Right ventricle myocardium superior (tissue), 1 donor: ENCODE data around the gene YAP1. TPM values are rescaled to one million over a fixed set of nuclear protein-coding genes. Genes with fewer than 3 reads are reported as not detected.
"Not testable (repeated sequence)": the region's sequence is repeated elsewhere in the genome, so short reads cannot be mapped to it uniquely, and the experiment has no call there.

Experiments used
- ATAC-seq: fragments of 200-7000 bp; cut with Tn5 transposase; one replicate; pipeline ENCODE4 v1.9.1; 2020; ENCODE audit warnings: mild to moderate bottlenecking; ENCODE audit not compliant: poor library complexity
- DNase-seq: peaks from one replicate; pipeline ENCODE4 v3.0.0-alpha.2; 2020
- intact Hi-C: fragments of 100-400 bp; cut with DNase I; formaldehyde crosslinking; loops from one replicate; pipeline ENCODE4 v1.11.2; 2022
- total RNA-seq: library from RNA; stranded (reverse); fragmentation: NEBNext Ultra II Directional; extraction: Animal tissue kit (Norgen Biotek cat#: 25700); gene quantifications from one replicate; pipeline ENCODE4 v1.2.1, GENCODE V29; 2021
- donor health status: DM: no; HTN: yes; CAD: no; lungs with severe emphysema.

The YAP1 gene
- total RNA-seq, 1 donor from 2014 or later = 73.8 TPM

DNA sequence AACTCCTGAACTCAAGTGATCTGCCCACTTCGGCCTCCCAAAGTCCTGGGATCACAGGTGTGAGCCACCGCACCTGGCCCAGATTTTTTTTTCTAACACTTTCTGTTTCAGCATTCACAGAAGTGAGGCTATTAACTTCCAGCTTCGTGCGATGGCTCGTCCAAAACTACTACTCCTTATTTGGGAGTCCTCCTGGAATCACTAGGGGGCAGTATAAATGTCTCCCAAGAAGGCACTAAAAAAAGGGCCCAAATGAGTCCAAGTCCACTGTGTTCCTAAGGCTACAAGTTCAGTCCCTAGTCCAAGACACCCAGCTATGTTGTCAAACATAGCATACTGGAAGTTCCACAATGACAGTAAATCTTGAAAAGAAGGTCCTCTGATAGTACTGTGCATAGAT is 143.8 kb downstream of the YAP1 start:
- ATAC-seq (no peak), DNase-seq (no peak)
- intact Hi-C loops = no loop called here

GRCh38 chr11:102256251-102256650 is 146.0 kb downstream of the YAP1 start:
- intact Hi-C loops = no loop called here
- DNase-seq (no peak), ATAC-seq (no peak)

- DNase-seq (no peak), ATAC-seq (no peak)
- intact Hi-C loops = no loop called here
Observed at GRCh38 chr11:102260241-102260640, 150.0 kb downstream of the YAP1 start.

GRCh38 chr11:102263379-102264003 is 153.2 kb downstream of the YAP1 start:
- DNase-seq (no peak), ATAC-seq (no peak)
- intact Hi-C loops = no loop called here

DNA sequence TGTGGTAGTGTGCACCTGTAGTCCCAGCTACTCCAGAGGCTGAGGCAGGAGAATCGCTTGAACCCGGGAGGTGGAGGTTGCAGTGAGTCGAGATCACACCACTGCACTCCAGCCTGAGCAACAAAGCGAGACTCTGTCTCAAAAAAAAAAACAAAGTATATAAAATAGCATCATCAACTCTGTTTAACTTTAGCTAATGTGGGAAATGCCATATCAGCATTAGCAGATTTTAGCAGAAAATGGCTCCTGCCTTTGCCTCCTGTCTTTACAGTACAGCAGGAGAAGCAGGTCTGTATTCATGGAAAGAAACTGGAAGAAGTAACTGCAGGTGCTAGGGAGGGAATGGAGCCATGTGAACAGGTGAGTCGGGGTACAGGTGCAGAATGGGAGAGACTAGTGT is 154.5 kb downstream of the YAP1 start:
- DNase-seq, intact Hi-C loops, ATAC-seq: not testable (repeated sequence)

DNA sequence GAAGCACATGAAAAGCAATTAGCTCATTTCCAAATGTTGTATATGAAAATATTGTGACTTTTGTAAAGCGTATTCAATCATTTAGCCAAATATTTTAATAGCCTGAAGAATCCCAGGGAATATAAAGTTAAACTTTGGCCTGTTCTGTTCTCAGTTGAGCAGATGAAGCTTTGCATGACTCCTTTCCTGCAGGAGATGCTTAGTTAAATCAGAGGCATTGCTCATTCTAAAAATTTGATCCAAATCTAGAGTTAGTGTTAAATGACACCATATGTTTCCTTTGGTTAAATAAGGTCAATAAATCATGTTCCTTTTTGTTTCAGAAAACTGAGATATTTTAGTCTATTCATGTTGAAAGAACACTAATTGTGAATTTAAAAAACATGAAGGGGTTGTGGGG is 155.9 kb downstream of the YAP1 start:
- no peak for DNase-seq
- intact Hi-C loops = no loop called here
- ATAC-seq = no peak

- no peak for DNase-seq
- intact Hi-C loops = no loop called here
- ATAC-seq = no peak
Observed at GRCh38 chr11:102267609-102268008, 157.4 kb downstream of the YAP1 start.

- peak; percentile 98 for ATAC-seq
- intact Hi-C loops = no loop called here
- DNase-seq = peak; percentile 82
Observed at GRCh38 chr11:102268083-102268984, 158.1 kb downstream of the YAP1 start.

DNA sequence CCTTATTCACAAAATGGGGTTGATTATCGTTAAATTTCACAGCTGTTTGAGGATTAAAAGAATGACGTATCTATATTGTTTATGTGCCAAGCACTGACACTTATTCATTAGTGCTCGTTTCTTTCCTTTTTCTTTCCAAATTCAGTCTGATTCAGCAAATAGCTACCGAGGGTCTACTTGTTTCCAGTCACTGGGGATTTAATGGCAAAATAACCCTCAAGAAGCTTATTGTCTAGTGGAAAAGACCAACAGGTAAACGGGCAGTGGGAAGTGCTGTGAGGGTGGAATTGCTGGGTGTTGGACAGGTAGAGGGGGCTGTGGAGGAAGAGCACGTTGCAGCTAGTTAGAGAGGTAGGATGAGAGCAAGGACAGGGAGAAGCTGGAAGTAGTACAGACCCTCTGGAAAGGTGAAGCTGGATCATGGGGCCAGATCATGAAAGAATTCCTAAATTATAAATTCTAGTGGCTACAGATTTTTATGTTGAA is 158.8 kb downstream of the YAP1 start:
- intact Hi-C loops = no loop called here
- DNase-seq = no peak

DNA sequence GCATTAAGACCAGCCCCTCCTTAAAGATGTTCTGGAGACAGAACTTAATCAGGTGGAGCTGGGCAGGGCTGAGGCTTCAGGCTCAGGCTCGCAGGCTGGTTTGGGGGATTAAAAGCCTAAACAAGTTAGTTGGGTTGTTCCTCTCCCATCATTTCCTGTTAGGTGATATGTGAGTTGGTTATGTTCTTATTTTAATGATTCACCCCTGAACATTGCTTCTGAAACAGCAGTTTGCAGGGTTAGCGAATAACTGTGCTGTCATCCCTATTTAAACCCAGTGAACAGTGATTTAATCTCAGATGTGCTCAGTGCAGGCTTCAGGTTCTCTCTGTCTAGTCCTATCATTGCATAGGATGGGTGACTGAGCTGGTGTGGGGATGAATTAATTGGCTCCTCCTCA is 159.7 kb downstream of the YAP1 start:
- ATAC-seq (no peak), DNase-seq (no peak)
- intact Hi-C loops = no loop called here

More for the DNA sequence above, 158.8 kb downstream of the YAP1 start:
- no peak for ATAC-seq

GRCh38 chr11:102272047-102272824 is 162.0 kb downstream of the YAP1 start:
- intact Hi-C loops = no loop called here
- DNase-seq = no peak
- ATAC-seq = no peak

DNA sequence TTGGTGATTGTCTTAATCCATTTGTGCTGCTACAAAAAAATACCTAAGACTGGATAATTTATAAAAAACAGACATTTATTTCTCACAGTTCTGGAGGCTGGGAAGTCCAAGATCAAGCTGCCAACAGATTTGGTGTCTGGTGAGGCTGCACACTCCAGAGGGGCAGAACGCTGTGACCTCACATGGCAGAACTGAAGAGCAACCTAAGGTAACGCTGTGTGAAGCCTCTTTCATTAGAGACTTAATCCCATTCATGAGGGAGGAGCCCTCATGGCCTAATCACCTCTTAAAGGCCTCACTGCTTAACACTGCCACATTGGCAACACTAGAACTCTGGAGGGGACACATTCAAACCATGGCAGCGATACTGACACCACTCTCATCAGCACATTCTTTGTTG is 164.4 kb downstream of the YAP1 start:
- DNase-seq (no peak), ATAC-seq (no peak)
- intact Hi-C loops = no loop called here

DNA sequence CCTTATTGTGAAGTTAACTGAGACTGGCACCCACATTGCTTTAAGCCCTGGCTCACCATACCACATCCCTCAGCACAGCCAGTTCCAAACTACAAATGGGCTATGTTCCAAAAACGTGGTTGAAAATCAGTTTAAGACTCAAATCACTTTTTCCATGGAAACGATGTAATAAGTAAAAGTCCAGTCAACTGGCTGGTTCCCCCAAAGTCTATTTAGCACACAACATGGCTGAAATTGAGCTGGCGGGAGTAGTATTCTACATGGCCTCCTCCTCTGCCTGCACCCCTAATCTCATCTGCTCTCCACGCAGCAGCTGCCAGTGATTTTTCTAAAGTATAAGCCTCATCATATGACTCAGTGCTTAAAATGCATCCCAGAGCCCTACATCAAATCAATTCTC is 166.1 kb downstream of the YAP1 start:
- ATAC-seq = peak; percentile 36

DNA sequence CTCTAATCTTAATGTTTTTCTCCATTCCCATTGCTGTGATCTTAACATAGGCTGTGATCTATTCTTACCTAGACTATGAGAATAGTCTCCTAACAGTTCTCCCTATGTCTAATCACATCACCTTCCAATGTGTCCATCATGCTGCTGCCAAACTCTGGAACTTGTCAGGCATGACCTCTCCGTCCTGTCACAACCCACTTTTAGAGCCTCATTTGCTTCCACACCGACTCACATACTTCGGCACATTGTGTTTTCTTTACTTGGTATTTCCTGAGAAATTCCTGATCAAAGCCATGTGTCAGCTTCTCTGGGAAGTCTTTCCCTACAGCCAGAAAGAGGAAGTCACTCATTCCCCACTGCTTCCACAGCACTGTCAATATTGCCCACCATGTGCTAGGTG is 166.5 kb downstream of the YAP1 start:
- ATAC-seq (peak; percentile 52), DNase-seq (no peak)
- intact Hi-C loops = no loop called here

More for the DNA sequence above, 166.1 kb downstream of the YAP1 start:
- intact Hi-C loops = no loop called here
- DNase-seq = no peak

DNA sequence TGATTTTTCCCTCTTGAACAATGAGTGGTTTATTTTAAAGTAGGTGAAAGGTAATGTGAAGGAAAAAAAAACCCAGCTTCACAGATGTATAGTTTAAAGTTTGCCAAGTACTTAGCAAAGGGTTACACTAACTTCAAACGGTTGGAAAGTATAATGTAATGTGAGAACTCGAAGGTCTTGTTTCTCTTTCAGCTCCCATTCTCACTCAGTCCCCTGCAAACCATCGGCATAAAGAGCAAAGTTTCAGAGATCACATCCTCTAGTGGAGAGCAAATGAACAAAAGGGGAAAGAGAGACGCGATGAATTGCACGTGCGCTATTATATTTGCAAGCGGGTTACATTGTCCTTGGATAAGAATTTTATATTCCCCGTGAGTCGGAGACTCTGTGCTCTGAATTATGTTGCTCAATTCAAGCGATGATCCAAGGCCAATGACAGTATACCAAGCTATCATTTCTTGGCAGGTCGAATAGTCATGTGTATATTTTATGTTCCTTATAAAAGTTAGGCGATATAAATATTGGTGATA is 169.5 kb downstream of the YAP1 start:
- DNase-seq (no peak), ATAC-seq (peak; percentile 50)
- intact Hi-C loops = loop anchor here (10.0 kb wide), 1 partner anchor 65 kb away; the partner anchor contains the start of gene BIRC2

- ATAC-seq (no peak), DNase-seq (no peak)
- intact Hi-C loops = loop anchor here (10.0 kb wide), 1 partner anchor 64 kb away; the partner anchor contains the start of gene BIRC2
Observed at GRCh38 chr11:102280245-102280833, 170.1 kb downstream of the YAP1 start.
